Hypothalamus (tissue), 51 donors: ENCODE data around the gene PALLD.

Experiments used
- DNase-seq, 51 donors: peaks; one replicate each; lab custom pipeline; 2025; lab: John Stamatoyannopoulos, UW

Gene PALLD

GRCh38 chr4:168773388-168774195, 276.7 kb downstream of the PALLD start:
- no peak for DNase-seq

GRCh38 chr4:168776382-168776781, 279.5 kb downstream of the PALLD start:
- no peak for DNase-seq

- DNase-seq: no peak
Measured at GRCh38 chr4:168777277-168777965, 280.6 kb downstream of the PALLD start.

- no peak for DNase-seq
Measured at GRCh38 chr4:168781341-168781740, 284.5 kb downstream of the PALLD start.

GRCh38 chr4:168781926-168782325, 285.1 kb downstream of the PALLD start:
- no peak for DNase-seq

GRCh38 chr4:168782439-168782838, 285.6 kb downstream of the PALLD start:
- DNase-seq: no peak

- peak in 1 of 51 donors; percentile 6 for DNase-seq
Measured at GRCh38 chr4:168784786-168785461, 288.1 kb downstream of the PALLD start.

GRCh38 chr4:168787334-168787733, 290.5 kb downstream of the PALLD start:
- no peak for DNase-seq

GRCh38 chr4:168787801-168788595, 291.1 kb downstream of the PALLD start:
- no peak for DNase-seq

- no peak for DNase-seq
Measured at GRCh38 chr4:168790898-168791297, 294.0 kb downstream of the PALLD start.

GRCh38 chr4:168791376-168791775, 294.5 kb downstream of the PALLD start:
- no peak for DNase-seq

GRCh38 chr4:168793542-168793941, 296.7 kb downstream of the PALLD start:
- no peak for DNase-seq

GRCh38 chr4:168794092-168794707, 297.3 kb downstream of the PALLD start:
- DNase-seq: no peak

GRCh38 chr4:168794881-168795280, 298.0 kb downstream of the PALLD start:
- no peak for DNase-seq

- no peak for DNase-seq
Measured at GRCh38 chr4:168795346-168795745, 298.5 kb downstream of the PALLD start.

- DNase-seq: no peak
Measured at GRCh38 chr4:168796362-168797106, 299.7 kb downstream of the PALLD start.

- DNase-seq: no peak
Measured at GRCh38 chr4:168797194-168797593, 300.3 kb downstream of the PALLD start.

GRCh38 chr4:168797738-168798375, 301.0 kb downstream of the PALLD start:
- DNase-seq: no peak

GRCh38 chr4:168800926-168801325, 304.1 kb downstream of the PALLD start:
- DNase-seq: no peak
